OCI-LY1 (cell line): ENCODE data around the gene FGA.

Experiments used
- EZH2 ChIP-seq: fragments of 200-600 bp; sonication (generic), shearing (Covaris generic); IDR thresholded peaks from 2 replicates; pipeline ENCODE4 v1.8.0; 2017; ENCODE audit warnings: borderline replicate concordance, mixed run types, mild to moderate bottlenecking, antibody characterized with exemption, low read length, moderate library complexity, mixed read lengths
- TF ChIP-seq, protein P1 (sequence below): fragments of 200-600 bp; sonication (generic), shearing (Covaris generic); IDR thresholded peaks from 2 replicates; pipeline ENCODE4 v1.5.1; 2017; ENCODE audit warnings: mild to moderate bottlenecking, antibody characterized with exemption, low read length, moderate library complexity, mixed read lengths

DNA sequence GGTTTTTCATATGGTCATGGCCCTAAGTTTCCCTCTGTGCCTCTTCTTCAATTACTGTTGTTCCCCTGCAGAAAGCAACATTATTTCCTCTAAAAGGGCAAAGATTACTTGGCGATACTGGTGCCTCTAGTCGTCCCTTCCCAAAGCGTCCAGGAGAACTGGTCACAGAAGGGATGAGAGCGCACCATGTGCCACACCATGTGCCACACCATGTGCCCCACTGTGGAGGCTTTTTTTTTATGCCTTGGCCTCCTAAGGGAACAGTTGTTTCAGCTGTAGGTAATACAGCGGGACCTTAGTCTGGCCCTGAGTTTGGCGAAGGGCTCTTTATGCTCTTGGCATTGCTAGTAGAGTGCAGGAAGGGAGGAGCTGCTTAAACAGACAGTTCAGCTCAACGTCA lies 33.5 kb upstream of the FGA start:
- TF ChIP-seq, protein P1, sequence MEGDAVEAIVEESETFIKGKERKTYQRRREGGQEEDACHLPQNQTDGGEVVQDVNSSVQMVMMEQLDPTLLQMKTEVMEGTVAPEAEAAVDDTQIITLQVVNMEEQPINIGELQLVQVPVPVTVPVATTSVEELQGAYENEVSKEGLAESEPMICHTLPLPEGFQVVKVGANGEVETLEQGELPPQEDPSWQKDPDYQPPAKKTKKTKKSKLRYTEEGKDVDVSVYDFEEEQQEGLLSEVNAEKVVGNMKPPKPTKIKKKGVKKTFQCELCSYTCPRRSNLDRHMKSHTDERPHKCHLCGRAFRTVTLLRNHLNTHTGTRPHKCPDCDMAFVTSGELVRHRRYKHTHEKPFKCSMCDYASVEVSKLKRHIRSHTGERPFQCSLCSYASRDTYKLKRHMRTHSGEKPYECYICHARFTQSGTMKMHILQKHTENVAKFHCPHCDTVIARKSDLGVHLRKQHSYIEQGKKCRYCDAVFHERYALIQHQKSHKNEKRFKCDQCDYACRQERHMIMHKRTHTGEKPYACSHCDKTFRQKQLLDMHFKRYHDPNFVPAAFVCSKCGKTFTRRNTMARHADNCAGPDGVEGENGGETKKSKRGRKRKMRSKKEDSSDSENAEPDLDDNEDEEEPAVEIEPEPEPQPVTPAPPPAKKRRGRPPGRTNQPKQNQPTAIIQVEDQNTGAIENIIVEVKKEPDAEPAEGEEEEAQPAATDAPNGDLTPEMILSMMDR = no peak
- TF ChIP-seq EZH2 = no peak
